ENCODE measurements around the gene RBM4. TPM values are rescaled to one million over a fixed set of nuclear protein-coding genes. Genes with fewer than 3 reads are reported as not detected.
"Not testable (repeated sequence)": the region's sequence is repeated elsewhere in the genome, so short reads cannot be mapped to it uniquely, and the experiment has no call there.

Gene RBM4
- total RNA-seq, 2 experiments from 2014 or later = 109 to 110 TPM

DNA sequence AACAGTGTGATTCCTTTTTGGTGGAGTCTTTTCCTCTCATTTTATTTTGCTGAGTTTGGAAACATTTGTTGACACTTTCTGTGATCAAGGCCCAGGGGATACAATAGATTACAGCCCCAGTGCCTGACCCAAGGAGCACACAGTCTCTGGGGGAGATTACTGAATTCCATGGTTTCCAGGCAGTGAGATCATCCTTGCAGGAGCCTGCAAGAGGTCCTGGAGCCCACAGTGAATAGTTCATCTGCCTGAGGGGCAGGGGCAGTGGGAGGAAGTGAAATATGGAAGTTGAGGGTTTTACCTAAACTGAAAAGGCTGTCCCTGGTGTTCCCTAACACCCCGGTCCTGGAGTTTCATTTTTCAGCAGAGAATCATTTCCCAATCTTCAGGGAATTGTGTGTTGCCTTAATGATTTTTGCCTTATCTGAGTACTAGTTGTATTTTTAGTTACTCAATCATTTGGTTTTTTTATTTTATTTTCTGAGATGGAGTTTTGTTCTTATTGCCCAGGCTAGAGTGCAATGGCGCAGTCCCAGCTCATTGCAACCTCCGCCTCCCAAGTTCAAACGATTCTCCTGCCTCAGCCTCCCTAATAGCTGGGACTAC, 37.8 kb upstream of the RBM4 start:
- H3K36me3 Mint-ChIP-seq (ENCODE audit: low read depth) = peaks cover 16% of the 10 kb centered on the region
- no peaks in the 10 kb centered on the region for H3K9me3 Mint-ChIP-seq
- ChIA-PET POLR2A (interaction anchor here (1.6 kb wide), 1 partner anchor 16 kb away, joined by 7 read pairs; the partner anchor contains the start of gene RBM14), CTCF (no interaction called here)
- no peak for DNase-seq
- H3K27ac Mint-ChIP-seq = no peak overlapping the region
- H3K4me3 Mint-ChIP-seq = no peak overlapping the region
- no peaks in the 10 kb centered on the region for H3K27me3 Mint-ChIP-seq
- peaks cover 4% of the 10 kb centered on the region for H3K4me1 Mint-ChIP-seq

DNA sequence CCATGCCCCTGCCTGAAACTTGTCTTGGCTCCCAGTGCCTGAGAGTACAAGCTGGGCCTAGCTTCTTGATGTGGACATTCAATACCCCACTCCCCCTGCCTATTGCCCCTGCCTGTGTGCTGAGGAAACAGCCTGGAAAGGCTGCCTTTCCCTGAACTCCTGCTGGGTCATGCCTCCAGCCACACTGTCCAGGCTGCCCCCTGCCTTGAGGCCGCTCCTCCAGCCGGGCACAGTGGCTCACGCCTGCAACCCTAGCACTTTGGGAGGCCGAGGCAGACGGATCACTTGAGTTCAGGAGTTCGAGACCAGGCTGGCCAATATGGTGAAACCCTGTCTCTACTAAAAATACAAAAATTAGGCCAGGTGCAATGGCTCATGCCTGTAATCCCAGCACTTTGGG, 35.4 kb upstream of the RBM4 start:
- Mint-ChIP-seq H3K9me3 (no peaks in the 10 kb centered on the region), H3K36me3 (ENCODE audit: low read depth) (peaks cover 16% of the 10 kb centered on the region), H3K4me1 (no peaks in the 10 kb centered on the region), H3K27ac (no peak overlapping the region), H3K4me3 (no peak overlapping the region), H3K27me3 (no peaks in the 10 kb centered on the region)
- POLR2A ChIA-PET = interaction anchor here (1.3 kb wide), 1 partner anchor 13 kb away, joined by 6 read pairs; the partner anchor contains the start of gene RBM14
- DNase-seq = no peak
- CTCF ChIA-PET = no interaction called here

DNA sequence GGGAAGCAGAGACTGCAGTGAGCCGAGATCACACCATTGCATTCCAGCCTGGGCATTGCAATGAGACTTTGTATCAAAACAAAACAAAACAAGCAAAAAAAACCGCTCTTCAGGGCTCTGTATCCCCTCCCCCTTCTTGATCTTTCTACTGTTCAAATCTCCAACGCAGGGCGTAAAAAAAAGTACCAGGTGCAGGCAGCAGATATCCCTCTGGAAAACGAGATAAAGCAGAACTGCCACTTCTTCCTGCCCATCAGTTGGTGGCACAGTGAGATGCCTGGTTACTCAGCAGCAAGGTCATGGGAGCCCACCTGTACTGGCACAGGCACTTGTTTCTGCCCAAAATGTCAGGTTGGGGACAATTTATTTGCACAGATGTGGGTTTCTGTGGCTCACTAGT, 34.3 kb upstream of the RBM4 start:
- ChIA-PET CTCF (no interaction called here), POLR2A (interaction anchor here (4.3 kb wide), 1 partner anchor 13 kb away, joined by 26 read pairs; the partner anchor contains the start of gene RBM14)
- no peak overlapping the region for H3K27ac Mint-ChIP-seq
- no peaks in the 10 kb centered on the region for H3K27me3 Mint-ChIP-seq
- H3K36me3 Mint-ChIP-seq (ENCODE audit: low read depth) = peaks cover 16% of the 10 kb centered on the region
- no peaks in the 10 kb centered on the region for H3K4me1 Mint-ChIP-seq
- H3K4me3 Mint-ChIP-seq = no peak overlapping the region
- DNase-seq = no peak
- H3K9me3 Mint-ChIP-seq = no peaks in the 10 kb centered on the region

- CTCF ChIA-PET = interaction anchor here (0.7 to 1.6 kb wide), 2 partner anchors 14 to 22 kb away, joined by 3 to 7 read pairs; partner anchors contain the start of genes CCDC87 and CCS
- H3K9me3 Mint-ChIP-seq, H3K27ac Mint-ChIP-seq, H3K27me3 Mint-ChIP-seq, DNase-seq, H3K4me3 Mint-ChIP-seq: not testable (repeated sequence)
- POLR2A ChIA-PET = interaction anchor here (1.0 to 4.3 kb wide), 4 partner anchors 10 to 31 kb away, joined by 3 to 26 read pairs (median 4); partner anchors contain the start of genes CCDC87, CCS and RBM14
- H3K4me1 Mint-ChIP-seq = peaks cover 14% of the 10 kb centered on the region
- H3K36me3 Mint-ChIP-seq (ENCODE audit: low read depth) = peaks cover 11% of the 10 kb centered on the region
These were observed 31.9 kb upstream of the RBM4 start for GRCh38 chr11:66606608-66607007.

GRCh38 chr11:66607126-66607834, 31.2 kb upstream of the RBM4 start:
- no peak for DNase-seq
- Mint-ChIP-seq H3K36me3 (ENCODE audit: low read depth) (peaks cover 8% of the 10 kb centered on the region), H3K4me3 (no peak overlapping the region), H3K9me3 (no peaks in the 10 kb centered on the region), H3K27ac (no peak overlapping the region), H3K27me3 (no peaks in the 10 kb centered on the region), H3K4me1 (peaks cover 14% of the 10 kb centered on the region)
- POLR2A ChIA-PET = interaction anchor here (1.0 to 4.3 kb wide), 3 partner anchors 10 to 15 kb away, joined by 3 to 26 read pairs (median 4); partner anchors contain the start of genes CCDC87, CCS and RBM14
- CTCF ChIA-PET = interaction anchor here (0.7 to 1.6 kb wide), 3 partner anchors 9 to 22 kb away, joined by 3 to 7 read pairs (median 3); partner anchors contain the start of genes CCDC87 and CCS

DNA sequence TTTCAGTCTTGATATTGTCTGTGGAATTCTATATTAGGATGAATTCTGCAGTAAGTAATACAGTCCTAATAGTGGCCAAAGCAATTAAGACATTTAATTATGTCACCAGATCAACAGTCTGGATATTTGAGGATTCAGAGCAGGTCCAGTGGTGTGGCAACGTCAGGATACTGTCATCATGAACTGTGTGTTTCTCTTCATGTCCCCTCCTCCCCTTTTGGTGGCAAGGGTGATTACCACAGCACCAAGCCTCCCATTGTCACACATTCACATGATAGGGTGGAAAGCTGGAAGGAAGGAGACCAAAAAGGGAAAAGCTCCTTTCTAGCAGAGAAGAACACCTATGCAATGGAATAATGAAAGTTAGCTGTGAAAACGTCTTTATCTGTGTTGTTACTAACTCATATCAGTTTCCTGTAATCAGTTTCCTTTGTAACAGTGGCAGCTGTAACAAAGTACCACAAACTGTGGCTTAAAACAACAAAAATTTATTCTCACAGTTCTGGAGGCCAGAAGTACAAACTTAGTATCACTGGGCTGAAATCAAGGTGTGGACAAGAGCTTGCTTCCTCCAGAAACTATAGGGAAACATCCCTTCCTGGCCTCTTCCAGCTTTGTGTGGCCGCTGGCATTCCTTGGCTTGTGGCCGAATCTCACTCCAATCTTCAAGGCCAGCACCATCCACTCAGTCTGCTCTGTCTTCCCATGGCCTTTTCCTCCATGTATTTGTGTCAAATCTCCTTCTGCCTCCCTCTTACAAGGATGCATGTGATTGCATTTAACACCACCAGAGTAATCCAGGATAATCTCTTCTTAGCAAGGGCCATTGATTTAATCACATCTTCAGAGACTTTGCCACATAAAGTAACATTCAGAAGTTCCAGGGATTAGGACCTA, 28.5 kb upstream of the RBM4 start:
- no peak for DNase-seq
- POLR2A ChIA-PET = interaction anchor here (0.8 to 2.2 kb wide), 6 partner anchors 10 to 130 kb away, joined by 3 to 10 read pairs (median 4); partner anchors contain the start of genes ACTN3, DPP3 and ZDHHC24
- H3K9me3 Mint-ChIP-seq = no peaks in the 10 kb centered on the region
- peaks cover 6% of the 10 kb centered on the region for H3K36me3 Mint-ChIP-seq (ENCODE audit: low read depth)
- H3K4me3 Mint-ChIP-seq = no peak overlapping the region
- H3K27ac Mint-ChIP-seq = peak overlapping the region; percentile 60
- no peaks in the 10 kb centered on the region for H3K27me3 Mint-ChIP-seq
- CTCF ChIA-PET = interaction anchor here (1.1 to 1.4 kb wide), 4 partner anchors 9 to 35 kb away, joined by 3 read pairs; partner anchors contain the start of genes CCDC87, CCS and RBM4
- peaks cover 15% of the 10 kb centered on the region for H3K4me1 Mint-ChIP-seq

GRCh38 chr11:66612458-66612857, 26.0 kb upstream of the RBM4 start:
- Mint-ChIP-seq H3K9me3 (no peaks in the 10 kb centered on the region), H3K36me3 (ENCODE audit: low read depth) (peaks cover 17% of the 10 kb centered on the region), H3K4me3 (no peak overlapping the region), H3K27me3 (no peaks in the 10 kb centered on the region), H3K4me1 (peaks cover 26% of the 10 kb centered on the region), H3K27ac (no peak overlapping the region)
- no peak for DNase-seq
- POLR2A ChIA-PET = interaction anchor here (0.7 kb wide), 1 partner anchor 12 kb away, joined by 3 read pairs; no protein-coding TSS in a partner anchor
- CTCF ChIA-PET = no interaction called here

- H3K27me3 Mint-ChIP-seq = no peaks in the 10 kb centered on the region
- DNase-seq = no peak
- no peak overlapping the region for H3K27ac Mint-ChIP-seq
- H3K4me3 Mint-ChIP-seq = no peak overlapping the region
- CTCF ChIA-PET = interaction anchor here (1.6 kb wide), 1 partner anchor 64 kb away, joined by 10 read pairs; the partner anchor contains the start of gene RBM4B
- H3K9me3 Mint-ChIP-seq = no peaks in the 10 kb centered on the region
- H3K36me3 Mint-ChIP-seq (ENCODE audit: low read depth) = peaks cover 33% of the 10 kb centered on the region
- peaks cover 39% of the 10 kb centered on the region for H3K4me1 Mint-ChIP-seq
- POLR2A ChIA-PET = interaction anchor here (0.5 to 1.2 kb wide), 2 partner anchors 64 to 220 kb away, joined by 3 read pairs; partner anchors contain the start of gene RBM4B
These were observed 24.4 kb upstream of the RBM4 start for GRCh38 chr11:66614073-66614472.

DNA sequence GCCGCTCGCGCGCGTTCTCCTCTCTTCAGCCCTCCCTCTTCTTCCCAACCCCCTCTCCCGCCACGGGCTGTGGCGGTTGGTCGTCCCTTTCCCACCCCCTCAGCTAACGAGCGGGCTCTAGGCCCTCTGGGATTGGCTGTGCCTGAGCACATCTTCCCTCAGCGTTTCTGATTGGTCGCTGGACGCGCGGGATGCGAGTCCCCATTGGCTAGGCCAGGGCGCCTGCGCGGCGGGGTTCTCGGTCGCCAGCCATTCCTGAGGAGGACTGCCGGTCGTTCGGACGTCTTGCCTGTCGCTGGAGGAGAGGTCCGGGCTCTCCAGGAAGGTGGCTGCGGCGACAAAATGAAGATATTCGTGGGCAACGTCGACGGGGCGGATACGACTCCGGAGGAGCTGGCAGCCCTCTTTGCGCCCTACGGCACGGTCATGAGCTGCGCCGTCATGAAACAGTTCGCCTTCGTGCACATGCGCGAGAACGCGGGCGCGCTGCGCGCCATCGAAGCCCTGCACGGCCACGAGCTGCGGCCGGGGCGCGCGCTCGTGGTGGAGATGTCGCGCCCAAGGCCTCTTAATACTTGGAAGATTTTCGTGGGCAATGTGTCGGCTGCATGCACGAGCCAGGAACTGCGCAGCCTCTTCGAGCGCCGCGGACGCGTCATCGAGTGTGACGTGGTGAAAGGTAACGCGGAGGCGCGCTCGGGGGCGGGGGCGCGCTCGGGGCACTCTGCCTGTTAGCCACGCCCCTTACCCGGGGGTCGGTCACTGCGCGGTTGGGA, 21.9 kb upstream of the RBM4 start, which contains the start of gene RBM14:
Gene RBM14 (plus strand): TSS at position 252 of the 776 bp plus-strand sequence. CDS start 91 bp downstream, at position 343.
- Mint-ChIP-seq H3K4me1 (peaks cover 43% of the 10 kb centered on the region), H3K9me3 (no peaks in the 10 kb centered on the region), H3K4me3 (peak within 1 kb of the TSS; percentile 97), H3K27me3 (no peaks in the 10 kb centered on the region), H3K36me3 (ENCODE audit: low read depth) (peaks cover 50% of the 10 kb centered on the region), H3K27ac (peak within 1 kb of the TSS; percentile 98)
- DNase-seq = peak; percentile 98
- POLR2A ChIA-PET = interaction anchor here (0.6 to 6.0 kb wide), 34 partner anchors 10 to 732 kb away, joined by 3 to 109 read pairs (median 6); partner anchors contain the start of genes ACTN3, BBS1, CCDC87 and CCS
- CTCF ChIA-PET = interaction anchor here (0.5 to 4.2 kb wide), 7 partner anchors 9 to 230 kb away, joined by 3 to 24 read pairs (median 3); partner anchors contain the start of genes CCDC87, CCS, RBM4 and RBM4B

DNA sequence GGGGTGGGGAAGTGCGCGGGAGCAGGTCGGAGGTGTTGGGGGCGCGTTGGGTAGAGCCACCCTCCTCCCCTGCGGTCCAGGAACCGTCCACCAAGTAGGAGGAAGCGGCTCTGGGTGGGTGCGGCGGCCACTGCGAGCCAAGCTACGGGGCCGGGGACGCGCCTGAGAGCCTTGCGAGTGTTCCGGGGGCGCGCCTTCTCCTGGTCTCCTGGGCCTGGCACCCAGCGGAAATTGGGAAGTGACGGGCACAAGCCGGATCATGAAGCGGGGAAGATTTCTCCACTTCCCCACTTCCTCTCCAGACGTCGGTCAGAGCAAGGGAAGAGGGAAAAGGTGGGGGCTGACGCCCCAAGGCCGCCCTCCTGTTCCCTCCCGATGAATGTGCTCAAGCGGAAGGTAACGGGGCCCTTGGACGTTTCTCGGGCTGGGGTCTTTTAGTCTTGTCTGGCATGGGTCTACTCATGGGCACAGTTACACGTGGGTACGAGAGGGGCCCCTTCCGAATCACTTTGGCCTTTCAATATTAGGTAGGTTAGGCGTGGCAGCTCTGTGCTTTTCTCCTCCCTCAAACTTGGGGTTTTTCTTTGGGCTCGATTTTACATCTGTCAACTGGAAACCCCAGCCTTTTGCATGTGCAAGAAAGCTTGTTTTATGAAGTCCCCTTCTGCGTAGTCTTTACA, 21.2 kb upstream of the RBM4 start:
- H3K36me3 Mint-ChIP-seq (ENCODE audit: low read depth) = peaks cover 56% of the 10 kb centered on the region
- no peaks in the 10 kb centered on the region for H3K27me3 Mint-ChIP-seq
- H3K4me3 Mint-ChIP-seq = peak overlapping the region; percentile 97
- H3K9me3 Mint-ChIP-seq = no peaks in the 10 kb centered on the region
- ChIA-PET POLR2A (interaction anchor here (0.7 to 6.0 kb wide), 33 partner anchors 11 to 733 kb away, joined by 3 to 109 read pairs (median 6); partner anchors contain the start of genes ACTN3, BBS1, CCDC87 and CCS), CTCF (interaction anchor here (1.3 to 4.2 kb wide), 6 partner anchors 21 to 231 kb away, joined by 3 to 24 read pairs (median 10); partner anchors contain the start of genes CCDC87, CCS, RBM4 and RBM4B)
- DNase-seq = peak; percentile 17
- H3K4me1 Mint-ChIP-seq = peaks cover 50% of the 10 kb centered on the region
- H3K27ac Mint-ChIP-seq = peak overlapping the region; percentile 98

DNA sequence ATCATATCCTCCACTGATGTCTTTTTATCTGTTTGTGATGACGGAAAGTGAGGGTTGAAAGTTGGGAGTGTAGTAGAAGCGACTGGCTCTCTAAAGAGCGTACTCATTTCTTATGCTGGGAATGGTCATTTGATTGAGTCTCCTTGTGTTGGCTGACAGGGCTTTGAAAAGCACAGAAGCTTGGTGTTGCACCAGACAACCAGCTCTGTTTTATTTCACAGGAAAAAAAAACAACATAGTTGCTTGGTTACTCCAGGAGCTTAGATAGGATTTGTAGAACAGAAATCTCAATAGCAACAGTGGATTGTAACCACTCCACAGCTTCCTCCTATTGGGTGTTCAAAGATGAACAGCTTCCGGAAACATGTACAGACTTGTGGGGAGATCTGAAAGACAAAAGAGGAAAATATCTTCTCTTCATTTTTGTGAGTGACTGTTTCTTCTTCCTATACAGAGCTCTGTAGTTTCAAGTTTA, 19.4 kb upstream of the RBM4 start:
- H3K9me3 Mint-ChIP-seq = no peaks in the 10 kb centered on the region
- H3K27me3 Mint-ChIP-seq = no peaks in the 10 kb centered on the region
- no peak for DNase-seq
- POLR2A ChIA-PET = interaction anchor here (0.6 to 7.7 kb wide), 9 partner anchors 9 to 73 kb away, joined by 3 to 125 read pairs (median 5); partner anchors contain the start of genes ACTN3, CCDC87, CCS and CTSF
- CTCF ChIA-PET = interaction anchor here (0.6 to 4.2 kb wide), 10 partner anchors 9 to 283 kb away, joined by 3 to 24 read pairs (median 4); partner anchors contain the start of genes CCDC87, CCS, RBM4 and RBM4B
- peak overlapping the region; percentile 98 for H3K27ac Mint-ChIP-seq
- peaks cover 65% of the 10 kb centered on the region for H3K4me1 Mint-ChIP-seq
- H3K4me3 Mint-ChIP-seq = peak overlapping the region; percentile 97
- H3K36me3 Mint-ChIP-seq (ENCODE audit: low read depth) = peaks cover 75% of the 10 kb centered on the region
